HL-60 (cell line): ENCODE measurements around the gene COL25A1.
A peak's percentile ranks its signal among the peaks of the same experiment; 100 is the strongest.

Experiments
- DNase-seq, 2 experiments: peaks; one replicate each; pipeline ENCODE4 v3.0.0-alpha.2; 2010 to 2020; ENCODE audit warnings: low read depth in 1 of 2, low spot score in 1 of 2
- H3K27ac ChIP-seq: fragments of 250-450 bp; sonication (Bioruptor Pico); replicated peaks from 2 replicates; pipeline ENCODE4 v1.5.1; 2020; ENCODE audit warnings: mild to moderate bottlenecking, moderate library complexity
- H3K27me3 ChIP-seq: fragments of 250-450 bp; sonication (Bioruptor Pico); 2 replicates; pipeline ENCODE4 v1.5.1; 2021; ENCODE audit warnings: mild to moderate bottlenecking, moderate library complexity; ENCODE audit not compliant: insufficient read depth, poor library complexity, severe bottlenecking
- H3K4me3 ChIP-seq: replicated peaks from 2 replicates; pipeline ENCODE4 v1.5.1; 2011; ENCODE audit warnings: mild to moderate bottlenecking, control low read depth, low read length; ENCODE audit not compliant: insufficient read depth
- CTCF ChIP-seq: IDR thresholded peaks from one replicate; pipeline ENCODE4 v1.5.1; 2011; ENCODE audit warnings: low read length, control low read depth, inconsistent platforms; ENCODE audit not compliant: insufficient read depth
- GABPA ChIP-seq: IDR thresholded peaks from 2 replicates; pipeline ENCODE4 v1.6.1; 2012; ENCODE audit warnings: low read depth
- POLR2AphosphoS5 ChIP-seq: IDR thresholded peaks from 2 replicates; pipeline ENCODE4 v1.6.1; 2012; ENCODE audit warnings: low read depth
- SPI1 ChIP-seq: IDR thresholded peaks from 2 replicates; pipeline ENCODE4 v1.6.1; 2012; ENCODE audit warnings: low read depth, mild to moderate bottlenecking, borderline replicate concordance
- TF ChIP-seq, protein P1 (sequence below): IDR thresholded peaks from 2 replicates; pipeline ENCODE4 v1.6.1; 2012; ENCODE audit warnings: low read depth; ENCODE audit not compliant: insufficient replicate concordance

Gene COL25A1

GRCh38 chr4:108763986-108764385 lies 538.5 kb downstream of the COL25A1 start:
- TF ChIP-seq CTCF (no peak), SPI1 (no peak), GABPA (no peak), POLR2AphosphoS5 (no peak)
- TF ChIP-seq, protein P1, sequence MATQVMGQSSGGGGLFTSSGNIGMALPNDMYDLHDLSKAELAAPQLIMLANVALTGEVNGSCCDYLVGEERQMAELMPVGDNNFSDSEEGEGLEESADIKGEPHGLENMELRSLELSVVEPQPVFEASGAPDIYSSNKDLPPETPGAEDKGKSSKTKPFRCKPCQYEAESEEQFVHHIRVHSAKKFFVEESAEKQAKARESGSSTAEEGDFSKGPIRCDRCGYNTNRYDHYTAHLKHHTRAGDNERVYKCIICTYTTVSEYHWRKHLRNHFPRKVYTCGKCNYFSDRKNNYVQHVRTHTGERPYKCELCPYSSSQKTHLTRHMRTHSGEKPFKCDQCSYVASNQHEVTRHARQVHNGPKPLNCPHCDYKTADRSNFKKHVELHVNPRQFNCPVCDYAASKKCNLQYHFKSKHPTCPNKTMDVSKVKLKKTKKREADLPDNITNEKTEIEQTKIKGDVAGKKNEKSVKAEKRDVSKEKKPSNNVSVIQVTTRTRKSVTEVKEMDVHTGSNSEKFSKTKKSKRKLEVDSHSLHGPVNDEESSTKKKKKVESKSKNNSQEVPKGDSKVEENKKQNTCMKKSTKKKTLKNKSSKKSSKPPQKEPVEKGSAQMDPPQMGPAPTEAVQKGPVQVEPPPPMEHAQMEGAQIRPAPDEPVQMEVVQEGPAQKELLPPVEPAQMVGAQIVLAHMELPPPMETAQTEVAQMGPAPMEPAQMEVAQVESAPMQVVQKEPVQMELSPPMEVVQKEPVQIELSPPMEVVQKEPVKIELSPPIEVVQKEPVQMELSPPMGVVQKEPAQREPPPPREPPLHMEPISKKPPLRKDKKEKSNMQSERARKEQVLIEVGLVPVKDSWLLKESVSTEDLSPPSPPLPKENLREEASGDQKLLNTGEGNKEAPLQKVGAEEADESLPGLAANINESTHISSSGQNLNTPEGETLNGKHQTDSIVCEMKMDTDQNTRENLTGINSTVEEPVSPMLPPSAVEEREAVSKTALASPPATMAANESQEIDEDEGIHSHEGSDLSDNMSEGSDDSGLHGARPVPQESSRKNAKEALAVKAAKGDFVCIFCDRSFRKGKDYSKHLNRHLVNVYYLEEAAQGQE = no peak
- H3K27ac ChIP-seq = no peak overlapping the region
- no peak overlapping the region for H3K4me3 ChIP-seq
- no peak for DNase-seq
- H3K27me3 ChIP-seq = peaks cover 21% of the 10 kb centered on the region

DNA sequence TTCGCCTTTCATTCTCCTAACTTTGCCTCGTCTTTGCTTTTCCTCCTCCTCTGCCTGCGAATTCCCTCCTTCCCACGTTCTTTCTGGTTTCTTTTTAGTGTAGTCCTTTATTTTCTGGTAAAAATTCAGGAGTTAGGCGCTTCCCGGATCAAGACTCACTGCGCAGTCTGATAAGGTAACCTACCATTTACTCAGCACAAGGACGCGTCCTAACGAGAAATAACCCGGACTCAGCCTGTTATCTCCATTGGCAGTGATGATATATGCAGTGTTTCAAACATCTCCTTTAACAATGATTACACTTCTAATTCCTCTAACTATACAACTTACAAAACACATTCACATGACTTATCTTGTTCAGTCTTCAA lies 539.2 kb downstream of the COL25A1 start:
- TF ChIP-seq, protein P1 = no peak
- no peak for TF ChIP-seq POLR2AphosphoS5
- no peak for TF ChIP-seq SPI1
- TF ChIP-seq CTCF = no peak
- TF ChIP-seq GABPA = no peak
- H3K4me3 ChIP-seq = no peak overlapping the region
- no peak for DNase-seq
- peaks cover 21% of the 10 kb centered on the region for H3K27me3 ChIP-seq
- H3K27ac ChIP-seq = no peak overlapping the region

- peak in 1 of 2 experiments; percentile 18 for DNase-seq
- H3K27me3 ChIP-seq = peaks cover 21% of the 10 kb centered on the region
- H3K27ac ChIP-seq = no peak within 1 kb of the TSS
- H3K4me3 ChIP-seq = peak within 1 kb of the TSS; percentile 14
- TF ChIP-seq, protein P1 = no peak
- TF ChIP-seq POLR2AphosphoS5 (no peak), CTCF (no peak), GABPA (no peak), SPI1 (no peak)
Measured at GRCh38 chr4:108762559-108763225, 539.8 kb downstream of the COL25A1 start, which contains the start of gene ETNPPL. Gene ETNPPL, minus strand, starts transcription at chr4:108763053. Its CDS starts 155 bp downstream, at chr4:108762898.
